Measurements from ENCODE around the gene PFN1.
"Not testable (repeated sequence)": the region's sequence is repeated elsewhere in the genome, so short reads cannot be mapped to it uniquely, and the experiment has no call there.

The PFN1 gene

DNA sequence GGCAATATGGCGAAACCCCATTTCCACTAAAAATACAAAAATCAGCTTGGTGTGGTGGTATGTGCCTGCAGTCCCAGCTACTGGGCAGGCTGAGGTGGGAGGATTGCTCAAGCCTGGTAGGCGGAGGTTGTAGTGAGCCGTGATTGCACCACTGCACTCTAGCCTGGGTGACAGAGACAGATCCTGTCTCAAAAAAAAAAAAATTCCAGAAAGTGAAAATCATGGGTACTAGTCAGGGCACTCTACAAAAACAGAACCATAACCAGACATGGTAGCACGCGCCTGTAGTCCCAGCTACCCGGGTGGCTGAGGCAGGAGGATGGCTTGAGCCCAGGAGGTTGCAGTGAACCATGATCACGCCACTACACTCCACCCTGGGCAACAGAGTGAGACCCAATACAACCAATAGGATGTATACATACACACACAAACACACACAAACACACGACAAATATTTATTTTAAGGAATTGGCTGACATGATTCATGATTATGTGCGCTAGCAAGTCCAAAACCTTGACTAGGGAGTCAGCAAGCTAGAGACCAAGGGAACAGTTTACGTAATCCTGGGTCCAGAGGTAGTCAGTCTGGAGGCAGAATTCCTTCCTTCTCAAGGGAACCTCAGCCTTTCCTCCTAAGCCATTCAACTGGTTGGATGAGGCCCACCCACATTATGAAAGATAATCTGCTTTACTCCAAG lies 27.8 kb downstream of the PFN1 start:
- peak; percentile 64 for DNase-seq

GRCh38 chr17:4919511-4920047 lies 28.8 kb downstream of the PFN1 start:
- no peak for DNase-seq

- not testable (repeated sequence) for DNase-seq
These were observed 33.8 kb downstream of the PFN1 start for GRCh38 chr17:4914551-4914950.

GRCh38 chr17:4913994-4914393 lies 34.3 kb downstream of the PFN1 start:
- DNase-seq: no peak

- peak; percentile 96 for DNase-seq
These were observed 39.4 kb downstream of the PFN1 start for GRCh38 chr17:4908711-4909496.

- no peak for DNase-seq
These were observed 40.0 kb downstream of the PFN1 start for GRCh38 chr17:4908301-4908700.

DNA sequence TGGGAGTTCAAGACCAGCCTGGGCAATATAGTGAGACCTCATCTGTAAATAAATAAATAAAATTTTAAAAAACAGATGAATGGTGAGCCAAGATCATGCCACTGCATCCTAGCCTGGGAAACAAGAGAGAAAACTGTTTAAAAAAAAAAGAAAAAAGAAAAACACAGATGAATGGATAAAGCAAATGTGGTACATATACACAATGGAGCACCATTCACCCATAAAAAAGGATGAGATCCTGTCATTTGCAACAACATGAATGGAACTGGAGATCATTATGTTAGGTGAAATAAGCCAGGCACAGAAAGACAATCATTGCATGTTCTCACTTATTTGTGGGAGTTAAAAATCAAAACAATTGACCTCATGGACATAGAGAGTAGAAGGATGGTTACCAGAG lies 41.7 kb downstream of the PFN1 start:
- not testable (repeated sequence) for DNase-seq

DNA sequence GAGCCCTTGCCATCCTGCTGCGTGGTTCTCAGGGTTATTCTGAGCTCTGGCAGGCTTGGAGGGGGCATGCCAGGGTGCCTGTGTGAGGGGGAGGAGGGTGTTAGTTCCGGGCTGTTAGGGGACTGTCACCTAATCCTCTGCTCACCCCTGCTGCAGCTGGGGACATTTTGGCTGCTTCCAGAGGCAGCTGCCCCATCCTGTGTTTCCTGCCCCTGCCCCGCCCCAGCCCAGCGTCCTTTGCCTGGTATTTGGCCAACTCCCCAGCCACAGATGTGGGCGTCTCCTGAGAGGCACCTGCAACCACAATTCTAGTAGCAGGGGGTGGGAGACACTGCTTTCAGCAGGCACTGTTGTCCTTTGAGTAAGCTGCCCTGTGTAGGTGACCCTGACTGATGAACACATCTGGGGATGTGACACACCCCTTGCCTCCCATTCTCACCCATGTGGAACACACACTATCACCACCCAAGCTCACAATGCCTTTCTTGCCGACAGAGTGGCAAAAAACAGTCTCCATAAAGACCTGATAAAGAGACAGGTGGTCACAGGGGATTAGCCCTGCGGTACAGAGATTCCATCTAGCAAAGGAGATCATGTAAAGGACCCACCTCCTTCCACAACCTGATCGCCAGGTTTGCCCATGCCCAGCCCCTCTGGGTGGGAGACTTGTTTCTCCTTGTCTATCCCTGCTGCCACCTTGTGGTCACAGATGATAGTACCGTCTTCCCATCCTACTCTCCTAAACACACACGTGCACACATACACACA lies 45.1 kb downstream of the PFN1 start, which contains the start of gene CHRNE:
Gene CHRNE (minus strand): TSS at position 48 of the 768 bp plus-strand sequence. CDS start 35 bp downstream, at position 13.
- peak; percentile 89 for DNase-seq

DNA sequence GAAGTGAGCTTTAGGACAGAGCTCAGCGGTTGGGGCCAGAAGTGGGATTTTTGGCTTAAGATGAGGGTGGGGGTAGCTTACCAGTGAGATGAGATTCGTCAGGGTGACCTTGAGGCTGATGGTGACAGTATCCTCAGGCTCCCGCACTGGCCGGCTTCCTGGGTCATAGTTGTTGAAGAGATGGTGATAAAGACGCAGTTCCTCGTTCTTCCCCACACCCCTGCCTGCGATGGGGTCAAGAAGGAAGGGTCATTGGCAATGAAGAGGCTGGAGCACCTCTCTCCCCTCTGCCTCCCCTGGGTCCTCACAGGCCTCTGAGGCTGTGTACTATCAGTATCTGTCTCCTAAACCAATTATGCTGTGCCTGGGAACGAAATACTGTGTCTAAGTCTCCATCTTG lies 45.8 kb downstream of the PFN1 start:
- no peak for DNase-seq

DNA sequence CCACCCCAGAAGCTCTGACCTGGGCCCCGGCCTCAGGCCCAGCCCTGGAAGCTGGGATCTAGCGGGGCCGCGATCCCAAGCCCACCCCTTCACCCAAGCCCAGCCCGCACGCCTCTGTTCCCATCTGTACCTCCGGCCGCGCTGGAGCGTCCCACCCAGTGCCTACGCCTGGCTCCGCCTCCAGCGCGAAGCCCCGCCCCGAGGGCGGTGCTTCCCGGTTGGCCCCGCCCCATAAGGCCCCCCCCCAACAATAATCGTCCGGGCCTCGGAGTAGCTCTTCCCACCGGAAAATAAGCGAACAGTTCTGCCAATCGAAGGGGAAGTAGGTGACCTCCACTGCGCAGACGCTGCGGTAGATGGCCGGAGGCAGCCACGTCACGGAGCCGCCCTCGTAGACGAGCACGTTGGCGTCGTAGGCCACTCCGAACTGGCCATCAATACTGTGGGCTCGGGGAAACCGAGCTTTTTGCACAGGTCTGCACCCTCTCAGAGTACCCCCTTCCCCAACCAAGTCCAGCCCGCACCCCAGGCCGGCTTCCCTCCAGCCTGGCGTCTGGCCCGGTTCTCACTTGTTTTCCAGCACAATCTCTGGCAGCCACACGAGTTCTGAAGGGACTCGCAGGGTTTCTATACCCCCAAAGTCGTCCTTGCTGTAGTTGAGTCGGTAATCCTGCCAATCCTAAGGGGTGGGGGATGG lies 46.5 kb downstream of the PFN1 start:
- peak; percentile 64 for DNase-seq

- no peak for DNase-seq
These were observed 47.2 kb downstream of the PFN1 start for GRCh38 chr17:4901108-4901647.

DNA sequence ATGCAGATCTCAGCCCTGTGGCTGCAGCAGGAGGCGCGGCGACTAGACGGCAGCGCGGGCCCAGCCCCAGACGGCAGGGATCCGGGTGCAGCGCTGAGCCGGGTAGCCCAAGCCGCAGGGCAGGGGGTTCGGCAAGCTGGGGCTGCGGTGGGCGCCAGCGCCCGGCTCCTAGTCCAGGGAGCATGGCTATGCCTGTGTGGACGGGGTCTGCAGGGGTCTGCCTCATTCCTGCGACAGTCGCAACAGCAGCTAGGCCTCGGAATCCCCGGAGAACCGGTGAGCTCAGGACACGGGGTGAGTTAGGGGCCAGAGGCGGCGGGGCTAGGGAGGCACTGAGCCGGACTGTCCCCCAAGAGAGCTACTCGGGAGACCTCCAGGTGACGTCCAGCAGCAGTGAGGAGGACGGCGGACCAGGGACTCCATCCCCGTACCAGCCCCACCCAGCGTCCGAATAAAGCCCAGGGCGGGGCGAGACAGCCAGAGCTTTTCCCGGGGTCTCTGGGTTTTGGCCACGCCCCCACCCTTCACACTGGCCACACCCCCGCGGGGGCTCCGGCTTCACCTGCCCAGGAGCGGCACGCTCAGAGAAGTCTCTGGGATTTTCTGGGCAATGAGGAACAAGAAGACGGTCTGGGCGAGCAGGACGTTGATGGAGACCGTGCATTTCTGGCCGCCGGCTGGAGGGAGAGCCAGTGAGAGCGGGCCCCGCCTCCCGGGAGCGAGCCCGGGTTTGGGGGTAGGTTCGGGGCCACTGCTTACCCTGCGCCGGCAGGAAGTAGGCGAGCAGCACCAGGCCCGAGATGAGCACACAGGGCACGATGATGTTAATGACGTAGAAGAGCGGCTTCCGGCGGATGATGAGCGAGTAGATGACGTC lies 47.9 kb downstream of the PFN1 start:
- peak; percentile 59 for DNase-seq

DNA sequence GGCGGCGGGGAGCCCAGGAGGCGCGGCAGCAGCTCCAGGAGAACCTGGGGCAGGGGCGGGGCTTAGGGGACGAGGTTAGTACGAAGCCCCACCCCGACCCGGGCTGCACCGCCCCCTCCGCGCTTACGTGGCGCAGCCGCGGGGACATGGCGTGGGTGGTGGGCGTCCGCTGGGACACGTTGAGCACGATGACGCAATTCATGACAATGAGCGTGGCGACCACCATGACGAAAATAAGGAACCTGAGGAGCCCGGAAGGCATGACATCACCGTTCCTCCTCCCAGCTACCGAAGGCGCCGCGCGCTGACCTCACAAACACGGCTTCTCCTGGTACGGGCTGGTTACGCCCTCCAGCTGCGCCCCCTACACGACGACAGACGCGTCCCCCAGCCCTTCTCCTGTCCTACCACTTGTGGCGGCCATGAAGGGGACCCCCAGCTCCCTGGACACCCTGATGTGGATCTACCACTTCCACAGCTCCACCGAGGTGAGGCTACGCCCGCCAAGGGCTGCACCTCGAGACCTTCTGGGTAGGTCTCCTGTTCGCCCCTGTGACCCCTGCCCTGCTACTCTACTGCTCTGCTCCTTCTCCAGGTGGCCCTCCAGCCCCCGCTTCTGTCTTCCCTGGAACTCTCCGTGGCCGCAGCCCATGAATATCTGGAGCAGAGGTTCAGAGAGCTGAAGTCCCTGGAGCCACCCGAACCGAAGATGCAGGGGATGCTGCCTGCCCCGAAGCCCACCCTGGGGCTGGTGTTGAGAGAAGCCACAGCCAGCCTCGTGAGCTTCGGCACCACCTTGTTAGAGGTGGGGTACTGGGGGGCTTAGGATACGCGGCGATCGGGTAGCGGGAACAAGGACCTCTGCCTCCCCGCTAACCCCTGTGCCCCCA lies 48.7 kb downstream of the PFN1 start, which contains the start of gene C17orf107:
Gene C17orf107 (plus strand): TSS at position 196 of the 890 bp plus-strand sequence. CDS start 227 bp downstream, at position 423.
- DNase-seq: peak; percentile 84

GRCh38 chr17:4898927-4899326 lies 49.4 kb downstream of the PFN1 start:
- no peak for DNase-seq

DNA sequence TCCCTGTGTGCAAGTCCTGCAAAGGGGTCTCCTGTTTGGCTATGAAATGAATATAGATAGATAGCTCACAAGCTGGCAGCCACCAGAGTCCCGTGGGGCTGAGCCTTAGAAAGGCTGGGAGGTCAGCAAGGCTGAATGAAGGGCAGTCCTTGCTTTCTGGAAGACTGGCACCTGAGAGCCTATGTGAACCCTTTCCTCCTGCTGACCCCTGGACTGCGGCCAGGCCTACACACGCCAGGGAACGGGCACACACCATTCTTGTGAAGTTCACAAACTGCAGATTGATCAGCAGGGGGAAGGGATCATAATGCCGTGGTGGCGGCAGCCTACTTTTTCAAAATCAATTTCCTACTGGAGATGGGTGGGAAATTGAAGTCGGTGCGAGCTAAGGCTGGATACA lies 50.0 kb downstream of the PFN1 start:
- DNase-seq: no peak

GRCh38 chr17:4897785-4898184 lies 50.5 kb downstream of the PFN1 start:
- DNase-seq: no peak

- DNase-seq: no peak
These were observed 51.1 kb downstream of the PFN1 start for GRCh38 chr17:4897198-4897687.

GRCh38 chr17:4896332-4897197 lies 51.8 kb downstream of the PFN1 start:
- no peak for DNase-seq
